Measurements from ENCODE around the gene AKT3. TPM values are rescaled to one million over a fixed set of nuclear protein-coding genes. Genes with fewer than 3 reads are reported as not detected.

AKT3 gene
- total RNA-seq, 1 experiment from 2014 or later: 31.9 TPM

- peak; percentile 19 for DNase-seq (ENCODE audit: unreplicated experiment)
- no peaks in the 10 kb centered on the region for H3K4me1 Mint-ChIP-seq (ENCODE audit: insufficient read depth, unreplicated experiment)
- peaks cover 4% of the 10 kb centered on the region for H3K36me3 Mint-ChIP-seq (ENCODE audit: insufficient read depth, unreplicated experiment)
- intact Hi-C loops (cut with micrococcal nuclease): no loop called here
- no peaks in the 10 kb centered on the region for H3K27me3 Mint-ChIP-seq (ENCODE audit: insufficient read depth, unreplicated experiment)
- H3K27ac Mint-ChIP-seq (ENCODE audit: low read depth, unreplicated experiment): no peak overlapping the region
- BruUV-seq (replicated peaks): no TSS peak
- POLR2A ChIA-PET: no interaction called here
- CTCF ChIA-PET: interaction anchor here (1.5 kb wide), 1 partner anchor 10 kb away, joined by 3 read pairs; no protein-coding TSS in a partner anchor
- no peak overlapping the region for H3K4me3 Mint-ChIP-seq (ENCODE audit: unreplicated experiment)
- TF ChIP-seq CTCF (IDR thresholded peaks at IDR 0.05; ENCODE audit: unreplicated experiment): no peak
- no peaks in the 10 kb centered on the region for H3K9me3 Mint-ChIP-seq (ENCODE audit: unreplicated experiment)
Measured at GRCh38 chr1:243575070-243575469, 275.0 kb downstream of the AKT3 start.

GRCh38 chr1:243572940-243573339 is 277.1 kb downstream of the AKT3 start:
- intact Hi-C loops (cut with micrococcal nuclease): no loop called here
- BruUV-seq (replicated peaks): no TSS peak
- Mint-ChIP-seq H3K36me3 (ENCODE audit: insufficient read depth, unreplicated experiment) (peaks cover 4% of the 10 kb centered on the region), H3K4me1 (ENCODE audit: insufficient read depth, unreplicated experiment) (peaks cover 11% of the 10 kb centered on the region), H3K27me3 (ENCODE audit: insufficient read depth, unreplicated experiment) (no peaks in the 10 kb centered on the region), H3K27ac (ENCODE audit: low read depth, unreplicated experiment) (no peak overlapping the region), H3K9me3 (ENCODE audit: unreplicated experiment) (no peaks in the 10 kb centered on the region), H3K4me3 (ENCODE audit: unreplicated experiment) (no peak overlapping the region)
- no peak for DNase-seq (ENCODE audit: unreplicated experiment)
- ChIA-PET POLR2A (interaction anchor here (0.5 kb wide), 1 partner anchor 45 kb away, joined by 3 read pairs; no protein-coding TSS in a partner anchor), CTCF (no interaction called here)
- no peak for TF ChIP-seq CTCF (IDR thresholded peaks at IDR 0.05; ENCODE audit: unreplicated experiment)

- intact Hi-C loops (cut with micrococcal nuclease): no loop called here
- no peaks in the 10 kb centered on the region for H3K36me3 Mint-ChIP-seq (ENCODE audit: insufficient read depth, unreplicated experiment)
- no TSS peak for BruUV-seq (replicated peaks)
- ChIA-PET CTCF (interaction anchor here (0.6 kb wide), 1 partner anchor 877 kb away, joined by 3 read pairs; no protein-coding TSS in a partner anchor), POLR2A (interaction anchor here (0.8 kb wide), 2 partner anchors 10 to 21 kb away, joined by 3 to 5 read pairs; no protein-coding TSS in a partner anchor)
- H3K27me3 Mint-ChIP-seq (ENCODE audit: insufficient read depth, unreplicated experiment): no peaks in the 10 kb centered on the region
- DNase-seq (ENCODE audit: unreplicated experiment): peak; percentile 63
- peak overlapping the region; percentile 43 for H3K27ac Mint-ChIP-seq (ENCODE audit: low read depth, unreplicated experiment)
- no peak overlapping the region for H3K4me3 Mint-ChIP-seq (ENCODE audit: unreplicated experiment)
- TF ChIP-seq CTCF (IDR thresholded peaks at IDR 0.05; ENCODE audit: unreplicated experiment): no peak
- H3K9me3 Mint-ChIP-seq (ENCODE audit: unreplicated experiment): no peaks in the 10 kb centered on the region
- peaks cover 11% of the 10 kb centered on the region for H3K4me1 Mint-ChIP-seq (ENCODE audit: insufficient read depth, unreplicated experiment)
Measured at GRCh38 chr1:243568793-243569192, 281.2 kb downstream of the AKT3 start.

DNA sequence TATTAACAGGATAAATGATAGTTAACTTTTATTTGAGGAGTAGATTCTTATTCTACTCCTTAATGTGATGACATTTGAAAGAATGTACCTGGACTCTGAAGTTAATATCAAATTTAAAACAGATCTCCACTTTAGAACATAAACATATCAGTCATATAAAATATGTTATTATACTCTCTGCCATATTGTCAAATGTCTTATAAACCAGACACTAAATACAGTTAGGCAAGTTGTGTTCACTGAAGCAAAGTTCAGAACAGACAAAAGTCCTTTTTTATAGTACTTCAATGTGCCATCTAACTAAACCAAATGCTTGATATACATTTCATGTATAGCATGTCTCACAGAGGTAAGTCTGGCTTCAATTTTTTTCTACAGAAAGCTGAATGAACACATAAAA is 285.2 kb downstream of the AKT3 start:
- Mint-ChIP-seq H3K27me3 (ENCODE audit: insufficient read depth, unreplicated experiment) (no peaks in the 10 kb centered on the region), H3K4me1 (ENCODE audit: insufficient read depth, unreplicated experiment) (peaks cover 11% of the 10 kb centered on the region), H3K27ac (ENCODE audit: low read depth, unreplicated experiment) (no peak overlapping the region), H3K9me3 (ENCODE audit: unreplicated experiment) (peaks cover 10% of the 10 kb centered on the region), H3K36me3 (ENCODE audit: insufficient read depth, unreplicated experiment) (peaks cover 5% of the 10 kb centered on the region), H3K4me3 (ENCODE audit: unreplicated experiment) (no peak overlapping the region)
- no TSS peak for BruUV-seq (replicated peaks)
- ChIA-PET CTCF (no interaction called here), POLR2A (interaction anchor here (1.2 to 1.7 kb wide), 2 partner anchors 11 to 152 kb away, joined by 3 to 5 read pairs; no protein-coding TSS in a partner anchor)
- DNase-seq (ENCODE audit: unreplicated experiment): no peak
- intact Hi-C loops (cut with micrococcal nuclease): no loop called here
- TF ChIP-seq CTCF (IDR thresholded peaks at IDR 0.05; ENCODE audit: unreplicated experiment): no peak

Measured in MCF 10A (cell line).